T-helper 22 cell (primary cell): ENCODE data around the gene LEUTX.
"Not testable (repeated sequence)": the region's sequence is repeated elsewhere in the genome, so short reads cannot be mapped to it uniquely, and the experiment has no call there.

Experiments used
- DNase-seq: peaks from one replicate; pipeline ENCODE4 v3.0.0-alpha.2; 2020; ENCODE audit warnings: low read depth

LEUTX gene

GRCh38 chr19:39778763-39779162 lies at the start of gene LEUTX:
LEUTX (plus strand) TSS chr19:39778854; CDS start chr19:39778921, 67 bp downstream.
- DNase-seq: no peak

GRCh38 chr19:39729594-39729993 lies 49.1 kb upstream of the LEUTX start:
- DNase-seq: no peak

- no peak for DNase-seq
Measured at GRCh38 chr19:39731685-39732084, 47.0 kb upstream of the LEUTX start.

GRCh38 chr19:39733841-39734240 lies 44.8 kb upstream of the LEUTX start:
- no peak for DNase-seq

GRCh38 chr19:39735688-39736087 lies 43.0 kb upstream of the LEUTX start:
- no peak for DNase-seq

GRCh38 chr19:39736088-39736487 lies 42.6 kb upstream of the LEUTX start:
- DNase-seq: no peak

- no peak for DNase-seq
Measured at GRCh38 chr19:39737351-39737750, 41.3 kb upstream of the LEUTX start.

GRCh38 chr19:39737891-39738290 lies 40.8 kb upstream of the LEUTX start, which contains the start of gene CLC:
CLC (minus strand) TSS chr19:39738029; CDS start chr19:39737952, 77 bp downstream.
- DNase-seq: no peak

GRCh38 chr19:39738814-39739213 lies 39.8 kb upstream of the LEUTX start:
- DNase-seq: no peak

GRCh38 chr19:39740395-39740794 lies 38.3 kb upstream of the LEUTX start:
- DNase-seq: no peak

- DNase-seq: no peak
Measured at GRCh38 chr19:39745643-39746042, 33.0 kb upstream of the LEUTX start.

- DNase-seq: no peak
Measured at GRCh38 chr19:39746836-39747529, 31.7 kb upstream of the LEUTX start.

- DNase-seq: no peak
Measured at GRCh38 chr19:39749981-39750380, 28.7 kb upstream of the LEUTX start.

GRCh38 chr19:39752390-39752789 lies 26.3 kb upstream of the LEUTX start:
- no peak for DNase-seq

- no peak for DNase-seq
Measured at GRCh38 chr19:39752795-39753194, 25.9 kb upstream of the LEUTX start.

- DNase-seq: no peak
Measured at GRCh38 chr19:39754544-39754943, 24.1 kb upstream of the LEUTX start.

GRCh38 chr19:39754971-39755370 lies 23.7 kb upstream of the LEUTX start:
- no peak for DNase-seq

GRCh38 chr19:39759457-39760184 lies 19.0 kb upstream of the LEUTX start:
- DNase-seq: no peak

GRCh38 chr19:39761851-39762250 lies 16.8 kb upstream of the LEUTX start:
- DNase-seq: not testable (repeated sequence)

GRCh38 chr19:39765091-39766076 lies 13.3 kb upstream of the LEUTX start:
- DNase-seq: no peak

- no peak for DNase-seq
Measured at GRCh38 chr19:39768334-39768733, 10.3 kb upstream of the LEUTX start.

- DNase-seq: no peak
Measured at GRCh38 chr19:39768786-39769185, 9.9 kb upstream of the LEUTX start.
